Hepatic stellate cell (primary cell): ENCODE measurements around the gene LAMA1.

ENCODE experiments used
- DNase-seq: peaks from one replicate; pipeline ENCODE4 v3.0.0; 2011; ENCODE audit warnings: low spot score

Gene LAMA1

GRCh38 chr18:7105268-7105667, 12.3 kb downstream of the LAMA1 start:
- no peak for DNase-seq

- no peak for DNase-seq
These were observed 12.9 kb downstream of the LAMA1 start for GRCh38 chr18:7104649-7105048.

- no peak for DNase-seq
These were observed 15.5 kb downstream of the LAMA1 start for GRCh38 chr18:7102131-7102530.

- no peak for DNase-seq
These were observed 20.8 kb downstream of the LAMA1 start for GRCh38 chr18:7096838-7097237.

- no peak for DNase-seq
These were observed 23.2 kb downstream of the LAMA1 start for GRCh38 chr18:7094427-7094826.

- DNase-seq = no peak
These were observed 26.8 kb downstream of the LAMA1 start for GRCh38 chr18:7090771-7091170.

- DNase-seq = no peak
These were observed 28.2 kb downstream of the LAMA1 start for GRCh38 chr18:7089369-7089768.

GRCh38 chr18:7084080-7085065, 33.2 kb downstream of the LAMA1 start:
- peak; percentile 60 for DNase-seq

GRCh38 chr18:7082671-7083070, 34.9 kb downstream of the LAMA1 start:
- no peak for DNase-seq

- DNase-seq = no peak
These were observed 38.4 kb downstream of the LAMA1 start for GRCh38 chr18:7079231-7079630.

- no peak for DNase-seq
These were observed 45.0 kb downstream of the LAMA1 start for GRCh38 chr18:7072593-7072992.

- DNase-seq = no peak
These were observed 46.0 kb downstream of the LAMA1 start for GRCh38 chr18:7071600-7071999.

GRCh38 chr18:7070466-7070865, 47.1 kb downstream of the LAMA1 start:
- no peak for DNase-seq

- no peak for DNase-seq
These were observed 48.6 kb downstream of the LAMA1 start for GRCh38 chr18:7068871-7069590.

GRCh38 chr18:7066965-7067555, 50.5 kb downstream of the LAMA1 start:
- DNase-seq = peak; percentile 16

- no peak for DNase-seq
These were observed 51.9 kb downstream of the LAMA1 start for GRCh38 chr18:7065736-7066135.

GRCh38 chr18:7064346-7064745, 53.3 kb downstream of the LAMA1 start:
- no peak for DNase-seq

- DNase-seq = no peak
These were observed 54.8 kb downstream of the LAMA1 start for GRCh38 chr18:7062811-7063210.

- no peak for DNase-seq
These were observed 55.4 kb downstream of the LAMA1 start for GRCh38 chr18:7062236-7062635.

GRCh38 chr18:7059276-7059675, 58.3 kb downstream of the LAMA1 start:
- no peak for DNase-seq

GRCh38 chr18:7056026-7056425, 61.6 kb downstream of the LAMA1 start:
- DNase-seq = no peak

GRCh38 chr18:7049951-7050350, 67.6 kb downstream of the LAMA1 start:
- no peak for DNase-seq

- no peak for DNase-seq
These were observed 69.5 kb downstream of the LAMA1 start for GRCh38 chr18:7048081-7048480.
